Caki2 (cell line): ENCODE data around the gene LDLRAD4. TPM values are rescaled to one million over a fixed set of nuclear protein-coding genes. Genes with fewer than 3 reads are reported as not detected.
"Not testable (repeated sequence)": the region's sequence is repeated elsewhere in the genome, so short reads cannot be mapped to it uniquely, and the experiment has no call there.

Source experiments
- DNase-seq: peaks from one replicate; pipeline ENCODE4 v3.0.0-alpha.2; 2015; ENCODE audit warnings: low read depth
- in situ Hi-C: cut with HindIII; loops from 2 replicates; pipeline ENCODE4 v1.10.0; 2016; ENCODE audit warnings: low sequenced_read_pairs, low pct_unique_long_range_greater_than_20kb, mixed read lengths
- total RNA-seq: library from RNA; depleted of rRNA; stranded (reverse); fragments of >200 nt; shearing (Covaris generic); gene quantifications from 2 replicates; pipeline ENCODE4 v1.2.3, GENCODE V29; 2014; ENCODE audit warnings: low replicate concordance

Gene LDLRAD4
- total RNA-seq, 1 experiment from 2014 or later = 0.44 TPM

GRCh38 chr18:13463526-13464210 lies 245.1 kb downstream of the LDLRAD4 start:
- DNase-seq = no peak
- in situ Hi-C loops = no loop called here

GRCh38 chr18:13464432-13465123 lies 246.0 kb downstream of the LDLRAD4 start:
- in situ Hi-C loops = no loop called here
- no peak for DNase-seq

- in situ Hi-C loops = no loop called here
- DNase-seq = no peak
Observed at GRCh38 chr18:13465124-13465446, 246.5 kb downstream of the LDLRAD4 start.

GRCh38 chr18:13465476-13465875 lies 246.9 kb downstream of the LDLRAD4 start:
- in situ Hi-C loops = no loop called here
- DNase-seq = no peak

- in situ Hi-C loops = no loop called here
- DNase-seq = no peak
Observed at GRCh38 chr18:13470516-13471197, 252.1 kb downstream of the LDLRAD4 start.

GRCh38 chr18:13471198-13471845 lies 252.8 kb downstream of the LDLRAD4 start:
- in situ Hi-C loops = no loop called here
- no peak for DNase-seq

GRCh38 chr18:13471971-13472628 lies 253.5 kb downstream of the LDLRAD4 start:
- in situ Hi-C loops = no loop called here
- no peak for DNase-seq

GRCh38 chr18:13473751-13474150 lies 255.2 kb downstream of the LDLRAD4 start:
- in situ Hi-C loops = no loop called here
- no peak for DNase-seq

GRCh38 chr18:13474336-13474735 lies 255.8 kb downstream of the LDLRAD4 start:
- in situ Hi-C loops = no loop called here
- DNase-seq = no peak

GRCh38 chr18:13474907-13475545 lies 256.5 kb downstream of the LDLRAD4 start:
- in situ Hi-C loops = no loop called here
- no peak for DNase-seq

- in situ Hi-C loops, DNase-seq: not testable (repeated sequence)
Observed at GRCh38 chr18:13476312-13476711, 257.8 kb downstream of the LDLRAD4 start.

- in situ Hi-C loops = no loop called here
- DNase-seq = no peak
Observed at GRCh38 chr18:13477147-13477683, 258.7 kb downstream of the LDLRAD4 start.

GRCh38 chr18:13480571-13481255 lies 262.2 kb downstream of the LDLRAD4 start:
- no peak for DNase-seq
- in situ Hi-C loops = no loop called here

GRCh38 chr18:13481331-13481730 lies 262.8 kb downstream of the LDLRAD4 start:
- in situ Hi-C loops = no loop called here
- no peak for DNase-seq

GRCh38 chr18:13481820-13482617 lies 263.5 kb downstream of the LDLRAD4 start:
- in situ Hi-C loops = no loop called here
- no peak for DNase-seq

GRCh38 chr18:13482618-13482945 lies 264.0 kb downstream of the LDLRAD4 start:
- in situ Hi-C loops = no loop called here
- DNase-seq = no peak
